BLaER1 (cell line): ENCODE results near the gene AURKAIP1.

Source experiments
- H3K27ac ChIP-seq: shearing (Covaris generic); formaldehyde crosslinking; 2 replicates; pipeline ENCODE4 v1.8.1; 2022
- H3K27me3 ChIP-seq: shearing (Covaris generic); formaldehyde crosslinking; 2 replicates; pipeline ENCODE4 v1.8.1; 2022
- H3K36me3 ChIP-seq: shearing (Covaris generic); formaldehyde crosslinking; 2 replicates; pipeline ENCODE4 v1.8.1; 2022
- H3K4me1 ChIP-seq: shearing (Covaris generic); formaldehyde crosslinking; 2 replicates; pipeline ENCODE4 v1.8.1; 2022
- H3K4me2 ChIP-seq: shearing (Covaris generic); formaldehyde crosslinking; 2 replicates; pipeline ENCODE4 v1.8.1; 2022
- H3K4me3 ChIP-seq: shearing (Covaris generic); formaldehyde crosslinking; 2 replicates; pipeline ENCODE4 v1.8.1; 2022
- H3K9ac ChIP-seq: shearing (Covaris generic); formaldehyde crosslinking; 2 replicates; pipeline ENCODE4 v1.8.1; 2022
- H3K9me3 ChIP-seq: shearing (Covaris generic); formaldehyde crosslinking; 2 replicates; pipeline ENCODE4 v1.8.1; 2022
- H4K20me1 ChIP-seq: shearing (Covaris generic); formaldehyde crosslinking; 2 replicates; pipeline ENCODE4 v1.8.1; 2022
- Cebpa-rat ChIP-seq: shearing (Covaris generic); IDR thresholded peaks from 2 replicates; pipeline ENCODE4 v1.8.1; 2022

The AURKAIP1 gene

DNA sequence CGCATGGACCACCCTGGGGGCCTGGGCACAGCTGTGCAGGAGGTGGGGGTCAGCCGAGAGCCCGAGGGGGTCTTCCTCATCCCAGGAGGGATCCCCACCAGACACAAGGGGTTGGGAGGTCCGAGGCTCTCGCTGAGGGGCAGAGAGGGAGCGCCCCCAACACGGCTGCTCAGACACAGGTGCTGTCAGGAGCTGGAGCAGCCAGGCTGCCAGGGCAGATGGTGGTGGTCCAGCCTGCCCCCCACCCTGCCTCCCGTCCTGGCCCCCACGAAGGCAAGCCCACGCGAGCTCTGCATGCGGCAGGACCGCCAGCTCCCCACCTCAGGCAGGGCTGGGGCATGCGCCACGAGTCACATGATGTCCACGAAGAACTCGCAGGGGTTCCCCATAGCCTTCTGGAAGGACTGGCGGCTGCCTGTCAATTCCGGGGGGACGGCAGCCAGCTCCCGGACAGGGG lies 39.2 kb downstream of the AURKAIP1 start:
- peaks cover 1% of the 10 kb centered on the region; the same call in 1 of the 2 replicates for H3K4me1 ChIP-seq
- H3K4me3 ChIP-seq: no peak overlapping the region
- H3K4me2 ChIP-seq: no peak overlapping the region
- no peaks in the 10 kb centered on the region for H3K9me3 ChIP-seq
- no peak overlapping the region for H3K9ac ChIP-seq
- TF ChIP-seq Cebpa-rat: no peak
- H4K20me1 ChIP-seq: peaks cover 69% of the 10 kb centered on the region
- H3K36me3 ChIP-seq: peaks cover 59% of the 10 kb centered on the region
- H3K27me3 ChIP-seq: no peaks in the 10 kb centered on the region
- H3K27ac ChIP-seq: no peak overlapping the region

DNA sequence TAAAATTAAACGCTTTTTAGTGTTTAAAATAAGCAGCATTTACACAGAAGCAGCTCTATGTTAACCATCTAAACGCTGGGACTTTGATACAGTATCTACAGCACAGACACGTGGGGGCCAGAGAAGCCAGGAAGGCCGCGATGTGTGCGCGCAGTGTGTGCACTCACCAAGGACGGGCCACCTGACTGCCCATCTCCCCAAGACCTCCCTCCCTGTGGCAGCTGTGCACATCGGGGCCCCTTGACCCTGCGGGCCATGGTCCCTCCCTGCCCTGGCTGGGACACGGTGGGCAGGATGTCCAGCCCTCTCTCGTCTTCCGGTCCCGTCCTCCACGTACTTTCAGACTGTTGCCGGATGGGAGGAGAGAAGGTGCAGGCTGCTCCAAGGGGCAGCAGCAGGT lies 39.7 kb downstream of the AURKAIP1 start:
- Histone ChIP-seq H4K20me1 (peaks cover 69% of the 10 kb centered on the region), H3K27me3 (no peaks in the 10 kb centered on the region), H3K36me3 (peaks cover 54% of the 10 kb centered on the region), H3K9me3 (no peaks in the 10 kb centered on the region), H3K4me3 (no peak overlapping the region), H3K27ac (no peak overlapping the region), H3K4me1 (peaks cover 6% of the 10 kb centered on the region; the same call in 1 of the 2 replicates), H3K9ac (no peak overlapping the region), H3K4me2 (no peak overlapping the region)
- TF ChIP-seq Cebpa-rat: no peak

DNA sequence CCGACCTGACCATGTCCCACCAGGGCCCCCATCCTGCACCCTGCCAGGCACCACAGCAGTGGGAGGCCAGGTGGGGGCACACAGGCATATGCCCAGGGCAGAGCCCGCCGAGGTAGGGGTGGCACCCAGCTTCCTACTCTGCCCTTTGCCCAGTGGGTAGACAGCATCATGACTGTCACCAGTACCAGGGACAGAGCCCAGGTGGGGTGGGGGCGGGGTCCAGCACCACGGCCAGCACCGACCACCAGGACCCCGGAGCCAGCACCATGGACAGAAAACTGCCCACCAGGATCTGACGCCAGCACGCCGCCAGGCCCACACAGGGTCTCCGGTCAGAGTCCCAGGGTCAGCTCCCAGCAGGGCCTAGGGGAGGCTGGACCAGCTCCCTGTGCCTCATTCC lies 40.2 kb downstream of the AURKAIP1 start:
- Histone ChIP-seq H4K20me1 (peaks cover 71% of the 10 kb centered on the region), H3K4me1 (peaks cover 9% of the 10 kb centered on the region; the same call in 1 of the 2 replicates), H3K36me3 (peaks cover 50% of the 10 kb centered on the region), H3K4me3 (no peak overlapping the region), H3K9me3 (no peaks in the 10 kb centered on the region), H3K9ac (no peak overlapping the region), H3K27me3 (no peaks in the 10 kb centered on the region), H3K27ac (no peak overlapping the region), H3K4me2 (no peak overlapping the region)
- no peak for TF ChIP-seq Cebpa-rat

DNA sequence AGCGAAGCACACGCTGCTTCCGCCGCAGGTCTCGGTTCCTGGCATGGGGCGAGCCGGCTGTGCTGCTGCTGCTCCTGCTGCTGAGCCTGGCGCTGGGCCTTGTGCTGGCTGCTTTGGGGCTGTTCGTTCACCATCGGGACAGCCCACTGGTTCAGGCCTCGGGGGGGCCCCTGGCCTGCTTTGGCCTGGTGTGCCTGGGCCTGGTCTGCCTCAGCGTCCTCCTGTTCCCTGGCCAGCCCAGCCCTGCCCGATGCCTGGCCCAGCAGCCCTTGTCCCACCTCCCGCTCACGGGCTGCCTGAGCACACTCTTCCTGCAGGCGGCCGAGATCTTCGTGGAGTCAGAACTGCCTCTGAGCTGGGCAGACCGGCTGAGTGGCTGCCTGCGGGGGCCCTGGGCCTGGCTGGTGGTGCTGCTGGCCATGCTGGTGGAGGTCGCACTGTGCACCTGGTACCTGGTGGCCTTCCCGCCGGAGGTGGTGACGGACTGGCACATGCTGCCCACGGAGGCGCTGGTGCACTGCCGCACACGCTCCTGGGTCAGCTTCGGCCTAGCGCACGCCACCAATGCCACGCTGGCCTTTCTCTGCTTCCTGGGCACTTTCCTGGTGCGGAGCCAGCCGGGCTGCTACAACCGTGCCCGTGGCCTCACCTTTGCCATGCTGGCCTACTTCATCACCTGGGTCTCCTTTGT lies 41.3 kb downstream of the AURKAIP1 start:
- no peaks in the 10 kb centered on the region for H3K9me3 ChIP-seq
- H3K9ac ChIP-seq: no peak overlapping the region
- H3K36me3 ChIP-seq: peaks cover 44% of the 10 kb centered on the region
- H3K4me1 ChIP-seq: peaks cover 9% of the 10 kb centered on the region; the same call in 1 of the 2 replicates
- no peak overlapping the region for H3K4me3 ChIP-seq
- no peak overlapping the region for H3K4me2 ChIP-seq
- no peak overlapping the region for H3K27ac ChIP-seq
- no peaks in the 10 kb centered on the region for H3K27me3 ChIP-seq
- no peak for TF ChIP-seq Cebpa-rat
- peaks cover 83% of the 10 kb centered on the region for H4K20me1 ChIP-seq

DNA sequence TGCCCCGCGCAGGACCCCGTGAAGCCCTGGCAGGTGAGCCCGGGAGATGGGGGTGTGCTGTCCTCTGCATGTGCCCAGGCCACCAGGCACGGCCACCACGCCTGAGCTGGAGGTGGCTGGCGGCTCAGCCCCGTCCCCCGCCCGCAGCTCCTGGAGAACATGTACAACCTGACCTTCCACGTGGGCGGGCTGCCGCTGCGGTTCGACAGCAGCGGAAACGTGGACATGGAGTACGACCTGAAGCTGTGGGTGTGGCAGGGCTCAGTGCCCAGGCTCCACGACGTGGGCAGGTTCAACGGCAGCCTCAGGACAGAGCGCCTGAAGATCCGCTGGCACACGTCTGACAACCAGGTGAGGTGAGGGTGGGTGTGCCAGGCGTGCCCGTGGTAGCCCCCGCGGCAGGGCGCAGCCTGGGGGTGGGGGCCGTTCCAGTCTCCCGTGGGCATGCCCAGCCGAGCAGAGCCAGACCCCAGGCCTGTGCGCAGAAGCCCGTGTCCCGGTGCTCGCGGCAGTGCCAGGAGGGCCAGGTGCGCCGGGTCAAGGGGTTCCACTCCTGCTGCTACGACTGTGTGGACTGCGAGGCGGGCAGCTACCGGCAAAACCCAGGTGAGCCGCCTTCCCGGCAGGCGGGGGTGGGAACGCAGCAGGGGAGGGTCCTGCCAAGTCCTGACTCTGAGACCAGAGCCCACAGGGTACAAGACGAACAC lies 42.1 kb downstream of the AURKAIP1 start:
- no peak for TF ChIP-seq Cebpa-rat
- no peaks in the 10 kb centered on the region for H3K27me3 ChIP-seq
- H3K4me3 ChIP-seq: no peak overlapping the region
- H3K9me3 ChIP-seq: no peaks in the 10 kb centered on the region
- H3K4me1 ChIP-seq: peaks cover 9% of the 10 kb centered on the region; the same call in 1 of the 2 replicates
- peaks cover 46% of the 10 kb centered on the region for H3K36me3 ChIP-seq
- H3K4me2 ChIP-seq: no peak overlapping the region
- peaks cover 86% of the 10 kb centered on the region for H4K20me1 ChIP-seq
- no peak overlapping the region for H3K27ac ChIP-seq
- no peak overlapping the region for H3K9ac ChIP-seq

DNA sequence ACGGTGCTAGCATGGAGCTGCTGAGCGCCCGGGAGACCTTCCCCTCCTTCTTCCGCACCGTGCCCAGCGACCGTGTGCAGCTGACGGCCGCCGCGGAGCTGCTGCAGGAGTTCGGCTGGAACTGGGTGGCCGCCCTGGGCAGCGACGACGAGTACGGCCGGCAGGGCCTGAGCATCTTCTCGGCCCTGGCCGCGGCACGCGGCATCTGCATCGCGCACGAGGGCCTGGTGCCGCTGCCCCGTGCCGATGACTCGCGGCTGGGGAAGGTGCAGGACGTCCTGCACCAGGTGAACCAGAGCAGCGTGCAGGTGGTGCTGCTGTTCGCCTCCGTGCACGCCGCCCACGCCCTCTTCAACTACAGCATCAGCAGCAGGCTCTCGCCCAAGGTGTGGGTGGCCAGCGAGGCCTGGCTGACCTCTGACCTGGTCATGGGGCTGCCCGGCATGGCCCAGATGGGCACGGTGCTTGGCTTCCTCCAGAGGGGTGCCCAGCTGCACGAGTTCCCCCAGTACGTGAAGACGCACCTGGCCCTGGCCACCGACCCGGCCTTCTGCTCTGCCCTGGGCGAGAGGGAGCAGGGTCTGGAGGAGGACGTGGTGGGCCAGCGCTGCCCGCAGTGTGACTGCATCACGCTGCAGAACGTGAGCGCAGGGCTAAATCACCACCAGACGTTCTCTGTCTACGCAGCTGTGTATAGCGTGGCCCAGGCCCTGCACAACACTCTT lies 42.8 kb downstream of the AURKAIP1 start:
- Histone ChIP-seq H3K4me3 (no peak overlapping the region), H3K4me2 (no peak overlapping the region), H3K4me1 (peaks cover 9% of the 10 kb centered on the region; the same call in 1 of the 2 replicates), H3K27me3 (no peaks in the 10 kb centered on the region), H3K9ac (no peak overlapping the region), H3K36me3 (peaks cover 49% of the 10 kb centered on the region), H3K9me3 (no peaks in the 10 kb centered on the region), H4K20me1 (peaks cover 90% of the 10 kb centered on the region), H3K27ac (no peak overlapping the region)
- no peak for TF ChIP-seq Cebpa-rat

DNA sequence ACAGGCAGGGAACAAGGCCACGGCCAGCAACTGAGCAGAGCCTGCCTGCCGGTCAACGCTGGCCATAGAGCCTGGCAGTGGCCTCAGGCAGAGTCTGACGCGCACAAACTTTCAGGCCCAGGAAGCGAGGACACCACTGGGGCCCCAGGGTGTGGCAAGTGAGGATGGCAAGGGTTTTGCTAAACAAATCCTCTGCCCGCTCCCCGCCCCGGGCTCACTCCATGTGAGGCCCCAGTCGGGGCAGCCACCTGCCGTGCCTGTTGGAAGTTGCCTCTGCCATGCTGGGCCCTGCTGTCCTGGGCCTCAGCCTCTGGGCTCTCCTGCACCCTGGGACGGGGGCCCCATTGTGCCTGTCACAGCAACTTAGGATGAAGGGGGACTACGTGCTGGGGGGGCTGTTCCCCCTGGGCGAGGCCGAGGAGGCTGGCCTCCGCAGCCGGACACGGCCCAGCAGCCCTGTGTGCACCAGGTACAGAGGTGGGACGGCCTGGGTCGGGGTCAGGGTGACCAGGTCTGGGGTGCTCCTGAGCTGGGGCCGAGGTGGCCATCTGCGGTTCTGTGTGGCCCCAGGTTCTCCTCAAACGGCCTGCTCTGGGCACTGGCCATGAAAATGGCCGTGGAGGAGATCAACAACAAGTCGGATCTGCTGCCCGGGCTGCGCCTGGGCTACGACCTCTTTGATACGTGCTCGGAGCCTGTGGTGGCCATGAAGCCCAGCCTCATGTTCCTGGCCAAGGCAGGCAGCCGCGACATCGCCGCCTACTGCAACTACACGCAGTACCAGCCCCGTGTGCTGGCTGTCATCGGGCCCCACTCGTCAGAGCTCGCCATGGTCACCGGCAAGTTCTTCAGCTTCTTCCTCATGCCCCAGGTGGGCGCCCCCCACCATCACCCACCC lies 43.7 kb downstream of the AURKAIP1 start, which contains the start of gene TAS1R3:
Gene TAS1R3, plus strand, starts transcription at position 213 of the 898 bp plus-strand sequence. Its CDS starts 66 bp downstream, at position 279.
- Histone ChIP-seq H3K4me2 (no peak within 1 kb of the TSS), H3K9ac (no peak within 1 kb of the TSS), H3K4me1 (peaks cover 12% of the 10 kb centered on the region), H3K27ac (no peak within 1 kb of the TSS), H4K20me1 (peaks cover 91% of the 10 kb centered on the region), H3K36me3 (peaks cover 49% of the 10 kb centered on the region), H3K27me3 (no peaks in the 10 kb centered on the region), H3K9me3 (no peaks in the 10 kb centered on the region), H3K4me3 (no peak within 1 kb of the TSS)
- no peak for TF ChIP-seq Cebpa-rat

DNA sequence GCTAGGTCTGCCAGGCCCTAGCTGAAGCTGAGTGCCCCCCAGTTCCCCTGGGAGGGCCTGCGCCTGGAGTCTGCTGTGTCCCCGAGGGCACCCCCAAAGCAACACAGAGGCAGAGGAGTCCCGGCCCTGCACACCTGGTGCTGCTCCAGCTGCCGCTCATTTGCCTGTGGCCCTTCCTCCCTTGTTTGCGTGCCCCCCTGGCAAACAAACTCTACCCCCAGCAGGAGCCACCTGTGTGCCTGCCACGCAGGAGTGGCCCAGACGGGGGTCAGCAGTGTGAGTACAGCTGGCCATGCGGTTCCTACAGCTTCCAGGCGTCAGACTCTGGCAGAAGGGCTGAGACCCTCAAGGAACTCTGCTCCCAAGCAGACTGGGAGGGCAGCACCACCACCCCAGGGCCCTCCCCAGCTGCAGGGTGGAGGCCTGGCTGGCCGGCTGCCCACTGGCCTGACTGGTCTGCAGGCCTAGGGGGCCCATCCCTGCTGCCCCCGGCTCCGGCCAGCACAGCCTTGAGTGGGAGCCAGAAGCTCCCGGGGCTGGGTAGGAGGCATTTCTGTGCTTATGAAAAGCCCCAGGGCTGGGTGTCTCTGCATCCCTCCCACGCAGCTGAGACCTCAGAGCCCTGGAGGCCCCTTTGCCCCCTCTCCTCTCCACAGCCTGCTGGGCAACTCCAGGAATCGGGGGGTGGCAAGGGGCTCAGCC lies 44.5 kb downstream of the AURKAIP1 start:
- no peak overlapping the region for H3K27ac ChIP-seq
- H3K4me3 ChIP-seq: no peak overlapping the region
- H3K4me2 ChIP-seq: no peak overlapping the region
- peaks cover 20% of the 10 kb centered on the region for H3K4me1 ChIP-seq
- no peaks in the 10 kb centered on the region for H3K9me3 ChIP-seq
- H4K20me1 ChIP-seq: peaks cover 91% of the 10 kb centered on the region
- peaks cover 43% of the 10 kb centered on the region for H3K36me3 ChIP-seq
- H3K9ac ChIP-seq: no peak overlapping the region
- no peaks in the 10 kb centered on the region for H3K27me3 ChIP-seq
- no peak for TF ChIP-seq Cebpa-rat
